Mesothelial cell of epicardium (in vitro differentiated cells): ENCODE measurements around the gene B3GAT3. TPM values are rescaled to one million over a fixed set of nuclear protein-coding genes. Genes with fewer than 3 reads are reported as not detected.

Source experiments
- DNase-seq, 2 experiments: peaks; one replicate each; pipeline ENCODE4 v3.0.0; 2021; ENCODE audit warnings: low spot score in 2 of 2; ENCODE audit not compliant: unreplicated experiment in 2 of 2
- H3K27ac Mint-ChIP-seq: 2 replicates; pipeline ENCODE4 v1.8.0; 2021; ENCODE audit warnings: mixed read lengths
- H3K27me3 Mint-ChIP-seq: 2 replicates; pipeline ENCODE4 v1.8.0; 2021; ENCODE audit warnings: low read depth, mixed read lengths
- H3K36me3 Mint-ChIP-seq: 2 replicates; pipeline ENCODE4 v1.8.0; 2021; ENCODE audit warnings: mixed read lengths
- H3K4me1 Mint-ChIP-seq: 2 replicates; pipeline ENCODE4 v1.8.0; 2021; ENCODE audit warnings: mixed read lengths
- H3K4me3 Mint-ChIP-seq: 2 replicates; pipeline ENCODE4 v1.8.0; 2021; ENCODE audit warnings: mild to moderate bottlenecking, moderate library complexity, mixed read lengths
- H3K9me3 Mint-ChIP-seq: 2 replicates; pipeline ENCODE4 v1.8.0; 2021; ENCODE audit warnings: mixed read lengths
- CTCF ChIP-seq: fragments of 200-600 bp; sonication (generic); IDR thresholded peaks from one replicate; pipeline ENCODE4 v1.5.0; 2021; ENCODE audit warnings: antibody characterized with exemption; ENCODE audit not compliant: unreplicated experiment
- total RNA-seq: library from RNA; stranded (reverse); gene quantifications from 3 replicates; pipeline ENCODE4 v1.2.1, GENCODE V29; 2021

Gene B3GAT3
- 48.1 to 56.4 TPM (median 52.6 TPM) in 3 replicates for total RNA-seq

DNA sequence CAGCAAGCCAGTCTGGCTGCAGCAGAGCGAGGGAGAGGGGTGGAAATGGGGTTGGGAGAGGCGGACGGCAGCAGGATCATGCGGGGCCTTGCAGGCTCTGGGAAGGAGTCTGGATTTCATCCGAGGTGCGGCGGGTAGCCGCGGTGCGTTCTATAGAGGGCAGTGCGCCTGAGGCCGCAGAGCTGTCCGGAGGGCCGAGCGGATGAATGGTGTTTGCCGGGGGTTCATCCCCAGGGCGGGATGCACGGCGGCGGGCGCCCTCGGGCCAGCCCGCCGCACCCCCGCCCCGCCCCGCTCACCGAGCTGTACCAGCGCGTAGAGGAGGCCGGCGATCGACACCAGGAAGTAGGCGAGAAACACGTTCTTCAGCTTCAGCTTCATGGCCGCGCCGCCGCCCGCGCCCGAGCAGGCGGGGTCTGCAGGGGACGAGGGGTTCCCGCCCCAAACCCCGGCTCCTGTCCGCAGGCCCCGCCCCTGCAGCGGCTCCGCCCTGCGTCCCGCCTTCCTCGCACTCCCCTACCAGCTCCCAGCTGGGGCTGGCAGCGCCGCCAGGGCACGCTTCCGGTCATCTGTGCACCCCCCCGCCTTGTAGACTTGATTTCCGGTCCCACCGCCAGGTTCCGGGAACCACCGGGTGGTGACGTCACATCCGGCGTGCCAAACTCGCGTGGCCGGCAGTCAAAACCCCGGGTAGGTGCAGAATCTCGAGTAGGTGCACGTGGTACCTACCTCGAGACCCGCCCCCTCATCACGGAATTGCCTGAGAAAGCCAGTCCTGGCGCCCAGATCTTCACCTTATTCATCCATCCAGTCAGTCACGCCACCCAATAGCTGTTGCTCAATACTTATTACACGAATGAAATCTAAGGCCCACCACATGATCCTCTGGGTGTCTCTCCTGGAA lies at the start of gene B3GAT3:
TSS of gene B3GAT3 (minus strand) at position 420 of the 904 bp plus-strand sequence. CDS start at position 381, 39 bp downstream.
- no peak for TF ChIP-seq CTCF
- Mint-ChIP-seq H3K36me3 (peaks cover 14% of the 10 kb centered on the region), H3K9me3 (no peaks in the 10 kb centered on the region), H3K4me3 (peak within 1 kb of the TSS; percentile 92), H3K27ac (peak within 1 kb of the TSS; percentile 97), H3K4me1 (peaks cover 23% of the 10 kb centered on the region), H3K27me3 (no peaks in the 10 kb centered on the region)
- peak; percentile 92 to 96 for DNase-seq

- Mint-ChIP-seq H3K27ac (peak overlapping the region; percentile 99), H3K27me3 (no peaks in the 10 kb centered on the region), H3K36me3 (peaks cover 9% of the 10 kb centered on the region), H3K4me1 (peaks cover 29% of the 10 kb centered on the region), H3K4me3 (peak overlapping the region; percentile 100), H3K9me3 (no peaks in the 10 kb centered on the region)
- no peak for TF ChIP-seq CTCF
- no peak for DNase-seq
Measured at GRCh38 chr11:62671236-62671607, 49.4 kb upstream of the B3GAT3 start.

GRCh38 chr11:62669420-62670161 lies 47.8 kb upstream of the B3GAT3 start:
- Mint-ChIP-seq H3K4me1 (peaks cover 32% of the 10 kb centered on the region), H3K27ac (peak overlapping the region; percentile 79), H3K9me3 (no peaks in the 10 kb centered on the region), H3K4me3 (no peak overlapping the region), H3K36me3 (peaks cover 3% of the 10 kb centered on the region), H3K27me3 (no peaks in the 10 kb centered on the region)
- no peak for TF ChIP-seq CTCF
- DNase-seq = no peak

- Mint-ChIP-seq H3K4me3 (peak overlapping the region; percentile 96), H3K4me1 (peaks cover 32% of the 10 kb centered on the region), H3K27me3 (no peaks in the 10 kb centered on the region), H3K27ac (peak overlapping the region; percentile 97), H3K9me3 (no peaks in the 10 kb centered on the region), H3K36me3 (peaks cover 5% of the 10 kb centered on the region)
- TF ChIP-seq CTCF = no peak
- no peak for DNase-seq
Measured at GRCh38 chr11:62667460-62667859, 45.7 kb upstream of the B3GAT3 start.

GRCh38 chr11:62666259-62666926 lies 44.6 kb upstream of the B3GAT3 start:
- TF ChIP-seq CTCF = no peak
- Mint-ChIP-seq H3K27ac (peak overlapping the region; percentile 97), H3K4me1 (peaks cover 27% of the 10 kb centered on the region), H3K4me3 (peak overlapping the region; percentile 96), H3K36me3 (peaks cover 5% of the 10 kb centered on the region), H3K9me3 (no peaks in the 10 kb centered on the region), H3K27me3 (no peaks in the 10 kb centered on the region)
- DNase-seq = no peak
